Fibroblast of mammary gland (primary cell): Measurements from ENCODE around the gene TSHZ2.

Experiments used
- DNase-seq: peaks from one replicate; pipeline ENCODE4 v3.0.0-alpha.2; 2010; ENCODE audit warnings: low read depth
- H3K4me3 ChIP-seq: 2 replicates; pipeline ENCODE4 v1.5.1; 2011; ENCODE audit warnings: low read depth, mild to moderate bottlenecking, low read length, moderate library complexity; ENCODE audit not compliant: control insufficient read depth
- TF ChIP-seq, protein P1 (sequence below): conservative IDR thresholded peaks from 2 replicates; pipeline ENCODE4 v1.5.1; 2011; ENCODE audit warnings: low read depth, low read length, inconsistent platforms; ENCODE audit not compliant: control insufficient read depth, insufficient read depth

The TSHZ2 gene

DNA sequence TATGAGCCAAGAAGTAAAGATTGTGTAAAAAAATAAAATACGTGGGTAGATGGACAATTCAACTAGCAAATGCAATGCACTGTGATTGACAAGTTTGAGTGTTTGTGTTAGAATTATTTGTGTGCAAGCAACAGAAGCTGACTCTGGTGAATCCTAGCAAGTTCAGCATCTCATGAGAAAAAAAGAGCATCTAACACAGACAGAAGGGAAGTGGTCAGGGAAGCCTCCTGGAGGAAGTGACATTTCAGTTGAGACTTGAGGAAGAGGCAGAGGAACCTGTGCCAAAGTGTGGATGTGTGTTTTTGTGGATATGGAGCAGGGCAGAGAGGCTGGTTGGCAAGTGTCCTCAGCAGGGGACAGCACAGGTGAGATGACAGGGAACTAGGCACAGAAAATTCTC, 372.7 kb downstream of the TSHZ2 start:
- DNase-seq = no peak
- no peak overlapping the region for H3K4me3 ChIP-seq
- TF ChIP-seq, protein P1, sequence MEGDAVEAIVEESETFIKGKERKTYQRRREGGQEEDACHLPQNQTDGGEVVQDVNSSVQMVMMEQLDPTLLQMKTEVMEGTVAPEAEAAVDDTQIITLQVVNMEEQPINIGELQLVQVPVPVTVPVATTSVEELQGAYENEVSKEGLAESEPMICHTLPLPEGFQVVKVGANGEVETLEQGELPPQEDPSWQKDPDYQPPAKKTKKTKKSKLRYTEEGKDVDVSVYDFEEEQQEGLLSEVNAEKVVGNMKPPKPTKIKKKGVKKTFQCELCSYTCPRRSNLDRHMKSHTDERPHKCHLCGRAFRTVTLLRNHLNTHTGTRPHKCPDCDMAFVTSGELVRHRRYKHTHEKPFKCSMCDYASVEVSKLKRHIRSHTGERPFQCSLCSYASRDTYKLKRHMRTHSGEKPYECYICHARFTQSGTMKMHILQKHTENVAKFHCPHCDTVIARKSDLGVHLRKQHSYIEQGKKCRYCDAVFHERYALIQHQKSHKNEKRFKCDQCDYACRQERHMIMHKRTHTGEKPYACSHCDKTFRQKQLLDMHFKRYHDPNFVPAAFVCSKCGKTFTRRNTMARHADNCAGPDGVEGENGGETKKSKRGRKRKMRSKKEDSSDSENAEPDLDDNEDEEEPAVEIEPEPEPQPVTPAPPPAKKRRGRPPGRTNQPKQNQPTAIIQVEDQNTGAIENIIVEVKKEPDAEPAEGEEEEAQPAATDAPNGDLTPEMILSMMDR = no peak

DNA sequence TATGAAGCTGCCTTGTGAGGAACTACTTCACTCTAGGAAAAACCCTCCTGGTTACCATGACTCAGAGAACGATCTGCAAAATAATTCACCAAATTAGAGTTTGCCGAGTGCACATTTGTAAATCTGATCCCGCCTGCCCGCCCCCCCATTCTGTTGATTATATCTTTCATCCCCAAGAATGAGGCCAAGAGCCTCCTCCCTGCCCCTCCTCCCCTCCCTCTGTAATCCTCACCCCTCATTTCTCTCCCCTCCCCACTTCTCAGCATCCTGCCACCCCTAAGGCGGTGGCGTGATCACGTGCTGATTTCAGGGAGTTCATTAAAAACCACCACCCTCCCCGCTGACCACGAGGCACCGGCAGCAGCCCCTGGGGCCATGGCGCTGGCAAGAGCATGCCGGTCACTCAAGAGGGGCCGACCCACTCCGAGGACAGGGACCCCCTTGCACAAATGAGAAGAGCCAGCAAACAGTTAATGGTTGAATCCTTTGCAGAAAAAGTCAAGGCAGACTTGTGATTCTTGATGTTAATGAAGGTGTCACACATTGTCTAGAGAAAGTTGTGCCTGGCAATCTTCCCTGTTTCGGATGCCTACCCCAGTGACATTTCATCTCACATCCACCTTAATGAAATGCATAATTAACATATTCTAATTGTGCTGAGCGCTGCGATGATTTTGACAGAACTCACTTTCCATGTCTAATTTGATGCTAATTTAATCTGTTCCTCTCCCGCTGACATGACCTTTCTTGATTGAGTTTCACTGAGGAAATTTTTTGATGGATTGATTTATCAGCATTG, 373.6 kb downstream of the TSHZ2 start:
- DNase-seq = no peak
- TF ChIP-seq, protein P1 = no peak
- H3K4me3 ChIP-seq = no peak overlapping the region

DNA sequence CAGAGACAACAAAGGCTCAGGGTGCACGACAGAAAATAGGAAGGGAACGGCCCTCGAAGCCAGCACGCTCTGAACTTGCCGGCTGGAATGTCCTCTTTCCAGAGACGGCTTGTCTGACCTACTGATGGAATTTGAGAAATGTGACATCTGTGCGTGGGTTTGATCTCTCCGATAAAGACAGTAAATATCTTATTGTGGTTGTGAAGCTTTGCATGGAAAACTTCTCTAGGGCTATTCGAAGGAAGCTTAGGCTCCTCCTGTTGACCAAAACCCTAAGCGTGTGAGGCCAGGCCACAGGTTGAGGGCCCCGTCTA, 374.1 kb downstream of the TSHZ2 start:
- no peak for DNase-seq
- TF ChIP-seq, protein P1 = no peak

DNA sequence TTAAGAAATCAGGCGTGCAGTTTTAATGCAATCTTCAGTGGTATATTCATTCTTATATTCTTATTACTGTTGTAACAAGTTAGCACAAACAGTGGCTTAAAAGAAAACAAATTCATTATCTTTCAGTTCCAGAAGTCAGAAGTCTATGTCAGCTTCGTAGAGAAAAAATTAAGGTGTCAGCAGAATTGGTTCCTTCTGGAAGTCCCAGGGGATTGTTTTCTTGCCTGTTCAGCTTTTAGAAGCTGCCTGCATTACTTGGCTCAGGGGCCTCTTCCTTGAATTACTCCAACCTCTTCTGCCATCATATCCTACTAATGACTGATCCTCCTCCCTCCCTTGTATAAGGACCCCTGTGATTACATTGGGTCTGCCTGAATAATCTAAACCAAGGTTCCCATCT, 377.6 kb downstream of the TSHZ2 start:
- TF ChIP-seq, protein P1 = no peak
- no peak for DNase-seq
- no peak overlapping the region for H3K4me3 ChIP-seq

More for the DNA sequence above, 374.1 kb downstream of the TSHZ2 start:
- no peak overlapping the region for H3K4me3 ChIP-seq

DNA sequence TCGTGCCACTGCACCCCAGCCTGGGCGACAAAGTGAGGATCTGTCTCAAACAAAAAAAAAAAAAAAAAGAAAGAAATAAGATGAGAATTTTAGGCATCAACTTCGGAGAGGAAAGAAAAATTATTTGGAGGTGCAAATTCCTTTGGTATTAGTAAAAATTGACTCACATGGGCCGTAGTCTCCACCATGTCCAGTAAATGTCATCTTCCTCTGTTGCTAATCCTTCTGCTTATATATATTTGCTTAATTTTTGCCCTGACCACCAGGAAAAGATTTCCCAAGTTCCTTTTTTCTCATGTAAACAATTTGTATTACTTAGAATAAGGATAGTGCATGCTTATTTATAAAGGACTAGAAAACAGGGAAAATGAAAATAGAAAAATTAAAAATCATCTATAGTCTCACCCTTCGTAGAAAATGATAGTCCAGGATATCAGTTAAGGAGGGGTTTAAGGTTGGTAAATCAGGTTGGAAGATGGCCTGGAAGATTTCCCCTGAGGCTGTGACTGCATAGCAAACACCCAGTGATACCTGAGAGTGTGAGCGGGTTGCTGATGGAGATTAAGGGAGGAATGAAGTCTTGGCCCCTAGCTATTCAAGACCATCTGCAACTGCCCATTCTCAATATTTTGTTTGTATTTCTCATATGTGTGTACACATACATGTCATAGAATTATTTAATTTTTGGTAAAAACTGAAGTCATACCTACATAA, 380.7 kb downstream of the TSHZ2 start:
- DNase-seq = peak; percentile 4
- TF ChIP-seq, protein P1 = no peak
- H3K4me3 ChIP-seq = no peak overlapping the region

DNA sequence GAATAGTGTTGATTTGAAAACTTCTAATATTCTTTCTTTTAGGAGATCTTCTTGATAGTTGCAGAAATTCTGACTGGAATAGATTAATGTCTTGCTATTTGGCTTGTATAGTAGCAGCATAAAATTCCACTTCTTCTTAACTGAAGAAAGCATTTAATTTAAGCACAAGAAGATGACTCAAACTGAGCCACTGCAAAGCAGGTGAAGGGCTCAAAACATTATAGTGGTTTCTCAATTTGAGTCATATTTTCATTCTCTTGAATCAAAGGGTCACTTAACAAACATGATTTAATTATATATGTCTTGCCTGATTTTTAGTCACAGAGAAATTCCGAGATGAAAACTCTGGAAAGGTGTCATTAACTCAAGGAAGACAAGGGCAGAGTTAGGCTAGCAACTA, 382.2 kb downstream of the TSHZ2 start:
- no peak overlapping the region for H3K4me3 ChIP-seq
- TF ChIP-seq, protein P1 = no peak
- no peak for DNase-seq

DNA sequence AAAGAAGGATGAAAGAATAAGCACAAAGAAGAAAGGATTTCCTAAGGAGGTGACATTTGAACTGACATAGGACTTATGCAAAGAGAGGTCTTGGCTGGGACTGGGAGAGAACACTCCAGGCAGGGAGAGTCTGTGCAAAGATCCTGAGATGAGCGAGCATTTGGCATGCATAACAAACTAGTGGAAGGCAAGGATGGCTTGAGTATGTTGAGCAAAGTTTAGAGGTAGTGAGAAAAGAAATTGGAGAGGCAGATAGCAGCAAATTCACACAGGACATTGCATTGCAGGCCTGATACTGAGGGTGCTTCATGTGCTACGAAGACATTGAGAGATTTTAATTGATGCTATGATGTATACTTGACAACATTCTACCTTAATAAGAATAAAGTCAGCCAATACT, 383.6 kb downstream of the TSHZ2 start:
- no peak for DNase-seq
- TF ChIP-seq, protein P1 = no peak
- H3K4me3 ChIP-seq = no peak overlapping the region
